ENCODE measurements around the gene MEF2C. TPM values are rescaled to one million over a fixed set of nuclear protein-coding genes. Genes with fewer than 3 reads are reported as not detected.

MEF2C gene
- total RNA-seq, 1 experiment from 2014 or later: 13.0 TPM

DNA sequence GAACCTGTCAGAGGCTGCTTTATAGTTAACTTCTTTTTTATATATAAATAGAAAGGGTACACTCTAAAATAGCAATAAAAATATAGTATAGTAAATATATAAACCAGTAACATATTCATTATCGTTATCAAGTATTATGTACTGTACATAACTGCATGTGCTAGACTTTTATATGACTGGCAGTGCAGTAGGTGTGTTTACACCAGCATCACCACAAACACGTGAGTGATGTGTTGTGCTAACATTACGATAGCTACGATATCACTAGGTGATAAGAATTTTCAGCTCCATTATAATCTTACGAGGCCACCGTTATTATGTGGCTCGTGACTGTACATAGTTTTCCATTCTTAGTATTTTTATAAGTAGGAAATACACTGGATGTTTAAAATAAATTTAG is 43.8 kb upstream of the MEF2C start:
- DNase-seq (ENCODE audit: low read depth, low spot score): no peak
- Histone ChIP-seq H3K36me3 (ENCODE audit: control insufficient read depth in 1 of 2, insufficient read depth in 2 of 2, low read length in 2 of 2) (no peaks in the 10 kb centered on the region), H2AFZ (ENCODE audit: low read depth, low read length, poor library complexity, severe bottlenecking) (no peak overlapping the region), H3K4me2 (ENCODE audit: low read length) (no peak overlapping the region), H3K27me3 (ENCODE audit: insufficient read depth, low read length) (no peaks in the 10 kb centered on the region), H3K9me2 (ENCODE audit: insufficient read depth) (no peaks in the 10 kb centered on the region), H4K20me1 (ENCODE audit: insufficient read depth) (no peaks in the 10 kb centered on the region), H3K27ac (ENCODE audit: low read depth, low read length) (no peak overlapping the region), H3K4me1 (ENCODE audit: control insufficient read depth in 1 of 2, insufficient read depth in 2 of 2, low read length in 2 of 2) (no peaks in the 10 kb centered on the region), H3K4me3 (replicated peaks in 1 of 2; ENCODE audit: low read depth in 1 of 2, low read length in 2 of 2) (no peak overlapping the region), H3K9me3 (ENCODE audit: control insufficient read depth in 1 of 2, insufficient read depth in 1 of 2, low read depth in 1 of 2, low read length in 2 of 2) (no peaks in the 10 kb centered on the region), H3K9ac (ENCODE audit: low read length) (no peak overlapping the region), H3K79me2 (ENCODE audit: insufficient read depth, low read length) (no peaks in the 10 kb centered on the region)
- RAD21 ChIA-PET (ENCODE audit: low non-redundant PET in 1 of 2, low total read pairs in 2 of 2, uncharacterized antibody in 2 of 2, unreplicated experiment in 2 of 2): no interaction called here
- POLR2A ChIA-PET: no interaction called here
- TF ChIP-seq ELF1 (IDR thresholded peaks at IDR 0.05; ENCODE audit: borderline replicate concordance, low read depth) (no peak), SRF (IDR thresholded peaks at IDR 0.05; ENCODE audit: low read depth) (no peak), SIN3A (IDR thresholded peaks at IDR 0.05; ENCODE audit: low read depth) (no peak), EZH2 (IDR thresholded peaks at IDR 0.05) (no peak), EZH2phosphoT487 (IDR thresholded peaks at IDR 0.05; ENCODE audit: borderline replicate concordance) (no peak), CBX3 (IDR thresholded peaks at IDR 0.05; ENCODE audit: low read depth) (no peak), ZNF274 (IDR thresholded peaks at IDR 0.05; ENCODE audit: low read depth, low read length) (no peak), TCF7L2 (IDR thresholded peaks at IDR 0.05; ENCODE audit: borderline replicate concordance, extremely low read depth, insufficient read depth, insufficient read length) (no peak), ZFX (IDR thresholded peaks at IDR 0.05) (no peak), JUND (IDR thresholded peaks at IDR 0.05) (no peak), POLR2AphosphoS5 (IDR thresholded peaks at IDR 0.05; ENCODE audit: low read depth, low read length) (no peak), RAD21 (IDR thresholded peaks at IDR 0.05; ENCODE audit: low read depth) (no peak)
- TF ChIP-seq, protein P1, sequence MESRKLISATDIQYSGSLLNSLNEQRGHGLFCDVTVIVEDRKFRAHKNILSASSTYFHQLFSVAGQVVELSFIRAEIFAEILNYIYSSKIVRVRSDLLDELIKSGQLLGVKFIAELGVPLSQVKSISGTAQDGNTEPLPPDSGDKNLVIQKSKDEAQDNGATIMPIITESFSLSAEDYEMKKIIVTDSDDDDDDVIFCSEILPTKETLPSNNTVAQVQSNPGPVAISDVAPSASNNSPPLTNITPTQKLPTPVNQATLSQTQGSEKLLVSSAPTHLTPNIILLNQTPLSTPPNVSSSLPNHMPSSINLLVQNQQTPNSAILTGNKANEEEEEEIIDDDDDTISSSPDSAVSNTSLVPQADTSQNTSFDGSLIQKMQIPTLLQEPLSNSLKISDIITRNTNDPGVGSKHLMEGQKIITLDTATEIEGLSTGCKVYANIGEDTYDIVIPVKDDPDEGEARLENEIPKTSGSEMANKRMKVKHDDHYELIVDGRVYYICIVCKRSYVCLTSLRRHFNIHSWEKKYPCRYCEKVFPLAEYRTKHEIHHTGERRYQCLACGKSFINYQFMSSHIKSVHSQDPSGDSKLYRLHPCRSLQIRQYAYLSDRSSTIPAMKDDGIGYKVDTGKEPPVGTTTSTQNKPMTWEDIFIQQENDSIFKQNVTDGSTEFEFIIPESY (IDR thresholded peaks at IDR 0.05; ENCODE audit: extremely low read depth, insufficient replicate concordance, low read length): no peak
- TF ChIP-seq, protein P2, sequence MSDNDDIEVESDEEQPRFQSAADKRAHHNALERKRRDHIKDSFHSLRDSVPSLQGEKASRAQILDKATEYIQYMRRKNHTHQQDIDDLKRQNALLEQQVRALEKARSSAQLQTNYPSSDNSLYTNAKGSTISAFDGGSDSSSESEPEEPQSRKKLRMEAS (IDR thresholded peaks at IDR 0.05): no peak
- TF ChIP-seq, protein P3, sequence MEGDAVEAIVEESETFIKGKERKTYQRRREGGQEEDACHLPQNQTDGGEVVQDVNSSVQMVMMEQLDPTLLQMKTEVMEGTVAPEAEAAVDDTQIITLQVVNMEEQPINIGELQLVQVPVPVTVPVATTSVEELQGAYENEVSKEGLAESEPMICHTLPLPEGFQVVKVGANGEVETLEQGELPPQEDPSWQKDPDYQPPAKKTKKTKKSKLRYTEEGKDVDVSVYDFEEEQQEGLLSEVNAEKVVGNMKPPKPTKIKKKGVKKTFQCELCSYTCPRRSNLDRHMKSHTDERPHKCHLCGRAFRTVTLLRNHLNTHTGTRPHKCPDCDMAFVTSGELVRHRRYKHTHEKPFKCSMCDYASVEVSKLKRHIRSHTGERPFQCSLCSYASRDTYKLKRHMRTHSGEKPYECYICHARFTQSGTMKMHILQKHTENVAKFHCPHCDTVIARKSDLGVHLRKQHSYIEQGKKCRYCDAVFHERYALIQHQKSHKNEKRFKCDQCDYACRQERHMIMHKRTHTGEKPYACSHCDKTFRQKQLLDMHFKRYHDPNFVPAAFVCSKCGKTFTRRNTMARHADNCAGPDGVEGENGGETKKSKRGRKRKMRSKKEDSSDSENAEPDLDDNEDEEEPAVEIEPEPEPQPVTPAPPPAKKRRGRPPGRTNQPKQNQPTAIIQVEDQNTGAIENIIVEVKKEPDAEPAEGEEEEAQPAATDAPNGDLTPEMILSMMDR (IDR thresholded peaks at IDR 0.05 in 2 of 3, conservative IDR thresholded peaks at IDR 0.05 in 1 of 3; ENCODE audit: borderline replicate concordance in 1 of 3, insufficient read depth in 1 of 3, low read depth in 2 of 3, low read length in 2 of 3): no peak
- TF ChIP-seq, protein P4, sequence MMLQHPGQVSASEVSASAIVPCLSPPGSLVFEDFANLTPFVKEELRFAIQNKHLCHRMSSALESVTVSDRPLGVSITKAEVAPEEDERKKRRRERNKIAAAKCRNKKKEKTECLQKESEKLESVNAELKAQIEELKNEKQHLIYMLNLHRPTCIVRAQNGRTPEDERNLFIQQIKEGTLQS (IDR thresholded peaks at IDR 0.05): no peak
- ATAC-seq: no peak
- CTCF ChIA-PET: no interaction called here
- intact Hi-C loops (cut with micrococcal nuclease): no loop called here
- BruUV-seq (replicated peaks): no TSS peak
